IMR-90 (cell line): ENCODE measurements around the gene SPAG5. TPM values are rescaled to one million over a fixed set of nuclear protein-coding genes. Genes with fewer than 3 reads are reported as not detected.

Experiments
- ATAC-seq: fragments of 200-7000 bp; cut with Tn5 transposase; 2 replicates; pipeline ENCODE4 v1.9.1; 2020; ENCODE audit warnings: low read depth, mild to moderate bottlenecking, moderate library complexity
- BruUV-seq: library from RNA; stranded (reverse); fragments of 400-500 nt; replicated peaks from 2 replicates; lab custom pipeline; 2021; lab: Mats Ljungman, UMichigan
- CTCF ChIA-PET: fragments of 300-600 bp; formaldehyde crosslinking; extraction: SDS; loops from one replicate; lab custom pipeline; 2021; ENCODE audit warnings: antibody characterized with exemption; lab: Yijun Ruan, JAX
- POLR2A ChIA-PET: fragments of 300-600 bp; sonication (Branson Sonifier 250); formaldehyde crosslinking; loops from one replicate; lab custom pipeline; 2022; ENCODE audit warnings: antibody characterized with exemption; ENCODE audit not compliant: unreplicated experiment; lab: Charles Lee
- DNase-seq: peaks from one replicate; pipeline ENCODE4 v3.0.0; 2013
- H2AFZ ChIP-seq: replicated peaks from 2 replicates; pipeline ENCODE3; 2013; ENCODE audit warnings: low read length, mild to moderate bottlenecking; ENCODE audit not compliant: poor library complexity
- H2AK5ac ChIP-seq: 2 replicates; pipeline ENCODE4 v1.6.1; 2013; ENCODE audit warnings: low read depth, low read length, inconsistent platforms
- H2AK9ac ChIP-seq: replicated peaks from 2 replicates; pipeline ENCODE3; 2013; ENCODE audit warnings: mild to moderate bottlenecking, low read depth, low read length, moderate library complexity; ENCODE audit not compliant: poor library complexity
- H2BK120ac ChIP-seq: 2 replicates; pipeline ENCODE4 v1.6.1; 2013; ENCODE audit warnings: low read depth, low read length, inconsistent platforms
- H2BK15ac ChIP-seq: 3 replicates; pipeline ENCODE4 v1.6.1; 2013; ENCODE audit warnings: low read depth, low read length, inconsistent platforms
- H2BK20ac ChIP-seq: 2 replicates; pipeline ENCODE4 v1.6.1; 2013; ENCODE audit warnings: low read depth, mild to moderate bottlenecking, inconsistent platforms, low read length, moderate library complexity
- H2BK5ac ChIP-seq: 2 replicates; pipeline ENCODE4 v1.6.1; 2013; ENCODE audit warnings: mild to moderate bottlenecking, low read depth, low read length, inconsistent platforms; ENCODE audit not compliant: poor library complexity, severe bottlenecking
- H3K14ac ChIP-seq: replicated peaks from 2 replicates; pipeline ENCODE4 v1.6.1; 2013; ENCODE audit warnings: low read depth, low read length, inconsistent platforms
- H3K18ac ChIP-seq: 2 replicates; pipeline ENCODE4 v1.6.1; 2013; ENCODE audit warnings: low read depth, low read length, control low read depth
- H3K23ac ChIP-seq: 2 replicates; pipeline ENCODE4 v1.6.1; 2013; ENCODE audit warnings: low read depth, low read length, inconsistent platforms
- H3K27ac ChIP-seq: 2 replicates; pipeline ENCODE4 v1.5.1; 2013; ENCODE audit warnings: mild to moderate bottlenecking, control low read depth, low read length; ENCODE audit not compliant: insufficient read depth
- H3K27me3 ChIP-seq: 2 replicates; pipeline ENCODE4 v1.6.1; 2013; ENCODE audit warnings: low read length; ENCODE audit not compliant: control insufficient read depth, insufficient read depth
- H3K36me3 ChIP-seq: 2 replicates; pipeline ENCODE4 v1.6.1; 2013; ENCODE audit warnings: low read length, mixed read lengths; ENCODE audit not compliant: control insufficient read depth, insufficient read depth
- H3K4ac ChIP-seq: 2 replicates; pipeline ENCODE4 v1.6.1; 2013; ENCODE audit warnings: low read depth, low read length, inconsistent platforms
- H3K4me1 ChIP-seq: 2 replicates; pipeline ENCODE4 v1.6.1; 2013; ENCODE audit warnings: low read length, mixed read lengths; ENCODE audit not compliant: control insufficient read depth, insufficient read depth
- H3K4me2 ChIP-seq: 2 replicates; pipeline ENCODE4 v1.6.1; 2013; ENCODE audit warnings: low read depth, mild to moderate bottlenecking, control low read depth, low read length, moderate library complexity
- H3K4me3 ChIP-seq: 2 replicates; pipeline ENCODE4 v1.5.1; 2013; ENCODE audit warnings: low read depth, mild to moderate bottlenecking, control low read depth, low read length, moderate library complexity; ENCODE audit not compliant: insufficient read depth
- H3K56ac ChIP-seq: 2 replicates; pipeline ENCODE4 v1.6.1; 2013; ENCODE audit warnings: low read length, inconsistent platforms; ENCODE audit not compliant: insufficient read depth; ENCODE audit errors: extremely low read depth
- H3K79me1 ChIP-seq, 2 experiments: 2 replicates each; pipeline ENCODE4 v1.6.1; 2013; ENCODE audit warnings: low read length in 2 of 2, inconsistent platforms in 1 of 2, low read depth in 1 of 2
- H3K9ac ChIP-seq: 2 replicates; pipeline ENCODE4 v1.6.1; 2013; ENCODE audit warnings: low read depth, low read length, control low read depth
- H3K9me1 ChIP-seq: 2 replicates; pipeline ENCODE4 v1.6.1; 2013; ENCODE audit warnings: low read length, inconsistent platforms; ENCODE audit not compliant: insufficient read depth
- H3K9me3 ChIP-seq: 2 replicates; pipeline ENCODE4 v1.6.1; 2013; ENCODE audit warnings: low read length; ENCODE audit not compliant: control insufficient read depth, insufficient read depth
- H4K20me1 ChIP-seq: 2 replicates; pipeline ENCODE4 v1.6.1; 2013; ENCODE audit warnings: low read length, inconsistent platforms; ENCODE audit not compliant: insufficient read depth
- H4K5ac ChIP-seq: 2 replicates; pipeline ENCODE4 v1.6.1; 2013; ENCODE audit warnings: mild to moderate bottlenecking, low read depth, low read length, control low read depth
- H4K8ac ChIP-seq, 2 experiments: 2 replicates each; pipeline ENCODE4 v1.6.1; 2013; ENCODE audit warnings: low read depth in 2 of 2, low read length in 2 of 2, control low read depth in 1 of 2, inconsistent platforms in 1 of 2
- H4K91ac ChIP-seq: 2 replicates; pipeline ENCODE4 v1.6.1; 2013; ENCODE audit warnings: low read depth, low read length, inconsistent platforms; ENCODE audit not compliant: insufficient read depth
- ELK1 ChIP-seq: fragments of 150-350 bp; IDR thresholded peaks from 2 replicates; pipeline ENCODE4 v1.6.1; 2016; ENCODE audit warnings: low read depth, mild to moderate bottlenecking, low read length, moderate library complexity, borderline replicate concordance
- NFE2L2 ChIP-seq: fragments of 150-350 bp; IDR thresholded peaks from 2 replicates; pipeline ENCODE4 v1.6.1; 2016; ENCODE audit warnings: low read depth, mild to moderate bottlenecking, low read length
- USF2 ChIP-seq: fragments of 150-350 bp; IDR thresholded peaks from 2 replicates; pipeline ENCODE4 v1.6.1; 2017; ENCODE audit warnings: mild to moderate bottlenecking, antibody characterized with exemption, low read length, low read depth
- WGBS, 2 experiments: methylation state at CpG; one replicate each; pipeline versions ENCODE4 v1.1.5 to v1.1.7; 2013; ENCODE audit warnings: missing lambda C conversion rate in 2 of 2; ENCODE audit not compliant: insufficient read length in 1 of 2; ENCODE audit errors: extremely low coverage in 2 of 2; 5-methylcytosine and 5-hydroxymethylcytosine counted together
- dilution Hi-C: fragments of 300-500 bp; cut with HindIII; formaldehyde crosslinking; loops from one replicate; pipeline ENCODE4 v1.14.3; 2018; ENCODE audit warnings: low sequenced_read_pairs; ENCODE audit not compliant: unreplicated experiment
- in situ Hi-C: fragments of 300-500 bp; cut with MboI; formaldehyde crosslinking; loops from 3 replicates; pipeline ENCODE4 v1.14.3; 2019; ENCODE audit warnings: low sequenced_read_pairs, inconsistent platforms, mixed read lengths
- intact Hi-C: fragments of 100-400 bp; cut with micrococcal nuclease; formaldehyde crosslinking; loops from 2 replicates; pipeline ENCODE4 v1.10.0; 2022
- polyA plus RNA-seq, 3 experiments: library from polyadenylated mRNA; depleted of rRNA; stranded (reverse); fragments of >200 nt; gene quantifications; 2 replicates each; pipeline ENCODE4 v1.2.3, GENCODE V29; 2012; ENCODE audit warnings: low replicate concordance in 1 of 3
- total RNA-seq: library from RNA; depleted of rRNA; stranded (reverse); fragments of >200 nt; gene quantifications from 2 replicates; pipeline ENCODE4 v1.2.3, GENCODE V29; 2012

Gene SPAG5
- total and polyA plus RNA-seq, 2 of the 4 experiments (the other 2 are of a cell fraction) = 40.3 to 60.8 TPM

GRCh38 chr17:28553000-28553505 lies 45.8 kb downstream of the SPAG5 start:
- H2AK5ac ChIP-seq = peak overlapping the region; percentile 54; the same call in 1 of the 2 replicates
- DNase-seq (no peak), ATAC-seq (no peak)
- H3K56ac ChIP-seq = no peak overlapping the region
- no peak overlapping the region for H2BK20ac ChIP-seq
- H4K20me1 ChIP-seq = peaks cover 13% of the 10 kb centered on the region
- H2BK15ac ChIP-seq = no peak overlapping the region
- H2BK120ac ChIP-seq = no peak overlapping the region
- no peak overlapping the region for H3K27ac ChIP-seq
- peak overlapping the region; percentile 88 for H2AFZ ChIP-seq
- H4K5ac ChIP-seq = no peak overlapping the region
- no peak overlapping the region for H2AK9ac ChIP-seq
- H4K8ac ChIP-seq = peak overlapping the region; percentile 9 to 69; a peak in 1 of 4 replicates
- no peaks in the 10 kb centered on the region for H3K27me3 ChIP-seq
- H3K4ac ChIP-seq = peak overlapping the region; percentile 38; the same call in 1 of the 2 replicates
- H3K4me3 ChIP-seq = no peak overlapping the region
- WGBS, 2 experiments = 80% methylated on average over 1 of the region's 5 CpGs; no CpG with 5 or more reads in 1 of the 2 experiments
- H3K36me3 ChIP-seq = peaks cover 30% of the 10 kb centered on the region
- H4K91ac ChIP-seq = no peak overlapping the region
- H3K14ac ChIP-seq = peak overlapping the region; percentile 74
- no peak overlapping the region for H3K9ac ChIP-seq
- dilution Hi-C loops (no loop called here), in situ Hi-C loops (no loop called here), intact Hi-C loops (no loop called here)
- peaks cover 14 to 27% of the 10 kb centered on the region in 2 experiments for H3K79me1 ChIP-seq
- H2BK5ac ChIP-seq = no peak overlapping the region
- H3K18ac ChIP-seq = no peak overlapping the region
- no TSS peak for BruUV-seq
- TF ChIP-seq USF2 (no peak), NFE2L2 (no peak), ELK1 (no peak)
- H3K23ac ChIP-seq = no peak overlapping the region; the same call in 1 of the 2 replicates
- no peaks in the 10 kb centered on the region for H3K9me3 ChIP-seq
- peaks cover 6% of the 10 kb centered on the region for H3K4me1 ChIP-seq
- ChIA-PET CTCF (interaction anchor here (0.5 to 0.8 kb wide), 2 partner anchors 19 to 119 kb away, joined by 3 to 5 read pairs; partner anchors contain the start of gene PIGS), POLR2A (no interaction called here)
- peak overlapping the region; percentile 85 for H3K4me2 ChIP-seq
- H3K9me1 ChIP-seq = peaks cover 10% of the 10 kb centered on the region; the same call in 1 of the 2 replicates
